Osteocyte (in vitro differentiated cells): ENCODE results near the gene MAP3K14. TPM values are rescaled to one million over a fixed set of nuclear protein-coding genes. Genes with fewer than 3 reads are reported as not detected.

Experiments
- DNase-seq: peaks from one replicate; pipeline ENCODE4 v3.0.0; 2021; ENCODE audit warnings: mixed read lengths; ENCODE audit not compliant: unreplicated experiment; ENCODE audit errors: extremely low spot score
- H3K27ac Mint-ChIP-seq: one replicate; pipeline ENCODE4 v1.8.0; 2021; ENCODE audit warnings: mild to moderate bottlenecking, mixed read lengths; ENCODE audit not compliant: unreplicated experiment
- H3K27me3 Mint-ChIP-seq: one replicate; pipeline ENCODE4 v1.8.0; 2021; ENCODE audit warnings: mixed read lengths; ENCODE audit not compliant: unreplicated experiment
- H3K36me3 Mint-ChIP-seq: one replicate; pipeline ENCODE4 v1.8.0; 2021; ENCODE audit warnings: mixed read lengths; ENCODE audit not compliant: unreplicated experiment
- H3K4me1 Mint-ChIP-seq: one replicate; pipeline ENCODE4 v1.8.0; 2021; ENCODE audit warnings: mixed read lengths; ENCODE audit not compliant: unreplicated experiment
- H3K4me3 Mint-ChIP-seq: one replicate; pipeline ENCODE4 v1.8.0; 2021; ENCODE audit warnings: mild to moderate bottlenecking, moderate library complexity, mixed read lengths; ENCODE audit not compliant: unreplicated experiment
- H3K9me3 Mint-ChIP-seq: one replicate; pipeline ENCODE4 v1.8.0; 2021; ENCODE audit warnings: mixed read lengths; ENCODE audit not compliant: unreplicated experiment
- CTCF ChIP-seq: fragments of 200-600 bp; sonication (generic); IDR thresholded peaks from 2 replicates; pipeline ENCODE4 v1.5.0; 2021; ENCODE audit warnings: antibody characterized with exemption, mild to moderate bottlenecking, moderate library complexity
- total RNA-seq: library from RNA; stranded (reverse); gene quantifications from 2 replicates; pipeline ENCODE4 v1.2.1, GENCODE V29; 2021

The MAP3K14 gene
- total RNA-seq, 1 donor from 2014 or later, result 13.2 TPM

- Mint-ChIP-seq H3K9me3 (no peaks in the 10 kb centered on the region), H3K36me3 (no peaks in the 10 kb centered on the region), H3K27ac (no peak overlapping the region), H3K4me1 (peaks cover 15% of the 10 kb centered on the region), H3K27me3 (peaks cover 2% of the 10 kb centered on the region), H3K4me3 (no peak overlapping the region)
- no peak for DNase-seq
- no peak for TF ChIP-seq CTCF
Observed at GRCh38 chr17:45361451-45361850, 44.6 kb upstream of the MAP3K14 start.

GRCh38 chr17:45357364-45357997 is 40.7 kb upstream of the MAP3K14 start:
- Mint-ChIP-seq H3K36me3 (no peaks in the 10 kb centered on the region), H3K27ac (no peak overlapping the region), H3K4me3 (no peak overlapping the region), H3K9me3 (no peaks in the 10 kb centered on the region), H3K27me3 (peaks cover 2% of the 10 kb centered on the region), H3K4me1 (peaks cover 7% of the 10 kb centered on the region)
- TF ChIP-seq CTCF, result no peak
- DNase-seq, result no peak

GRCh38 chr17:45355087-45355486 is 38.3 kb upstream of the MAP3K14 start:
- Mint-ChIP-seq H3K4me3 (no peak overlapping the region), H3K36me3 (no peaks in the 10 kb centered on the region), H3K27ac (no peak overlapping the region)

GRCh38 chr17:45353043-45353442 is 36.2 kb upstream of the MAP3K14 start:
- peaks cover 14% of the 10 kb centered on the region for H3K9me3 Mint-ChIP-seq
- no peak overlapping the region for H3K4me3 Mint-ChIP-seq
- no peak overlapping the region for H3K27ac Mint-ChIP-seq
- peaks cover 9% of the 10 kb centered on the region for H3K4me1 Mint-ChIP-seq
- no peaks in the 10 kb centered on the region for H3K36me3 Mint-ChIP-seq
- peaks cover 2% of the 10 kb centered on the region for H3K27me3 Mint-ChIP-seq
- TF ChIP-seq CTCF, result no peak
- no peak for DNase-seq

More at GRCh38 chr17:45355087-45355486, 38.3 kb upstream of the MAP3K14 start:
- H3K27me3 Mint-ChIP-seq, result peaks cover 2% of the 10 kb centered on the region
- no peak for DNase-seq
- TF ChIP-seq CTCF, result no peak
- H3K4me1 Mint-ChIP-seq, result peaks cover 9% of the 10 kb centered on the region
- H3K9me3 Mint-ChIP-seq, result peaks cover 14% of the 10 kb centered on the region

- peaks cover 14% of the 10 kb centered on the region for H3K9me3 Mint-ChIP-seq
- H3K4me1 Mint-ChIP-seq, result peaks cover 9% of the 10 kb centered on the region
- no peak for DNase-seq
- TF ChIP-seq CTCF, result no peak
- H3K4me3 Mint-ChIP-seq, result no peak overlapping the region
- H3K27me3 Mint-ChIP-seq, result no peaks in the 10 kb centered on the region
- no peak overlapping the region for H3K27ac Mint-ChIP-seq
- no peaks in the 10 kb centered on the region for H3K36me3 Mint-ChIP-seq
Observed at GRCh38 chr17:45351831-45352230, 35.0 kb upstream of the MAP3K14 start.
